A204.1 (cell line): ENCODE measurements around the gene GPR63.
A peak's percentile ranks its signal among the peaks of the same experiment; 100 is the strongest.

Experiments
- FAIRE-seq: peaks from 2 replicates; lab custom pipeline; 2012; peaks lifted over from hg19 to GRCh38; lab: Jason Lieb, UNC

GPR63 gene

DNA sequence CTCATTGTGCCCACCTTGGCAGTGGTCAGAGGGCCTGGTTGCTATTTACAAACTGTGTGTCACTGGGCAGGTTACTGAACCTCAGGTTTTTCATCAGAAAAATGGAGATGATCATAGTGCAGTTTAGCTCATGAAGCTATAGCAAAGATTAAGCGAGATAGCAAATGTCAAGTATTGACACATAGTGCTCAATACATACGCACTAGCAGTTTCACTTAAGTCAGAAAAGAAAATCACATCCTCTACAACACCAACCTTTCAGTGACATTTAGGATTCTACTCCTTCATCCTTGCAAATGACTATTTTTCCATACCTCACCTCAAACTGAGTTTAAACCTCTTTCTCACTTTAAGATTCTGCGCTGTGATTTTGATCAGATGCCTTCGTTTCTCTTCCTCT is 16.2 kb downstream of the GPR63 start:
- FAIRE-seq: no peak

DNA sequence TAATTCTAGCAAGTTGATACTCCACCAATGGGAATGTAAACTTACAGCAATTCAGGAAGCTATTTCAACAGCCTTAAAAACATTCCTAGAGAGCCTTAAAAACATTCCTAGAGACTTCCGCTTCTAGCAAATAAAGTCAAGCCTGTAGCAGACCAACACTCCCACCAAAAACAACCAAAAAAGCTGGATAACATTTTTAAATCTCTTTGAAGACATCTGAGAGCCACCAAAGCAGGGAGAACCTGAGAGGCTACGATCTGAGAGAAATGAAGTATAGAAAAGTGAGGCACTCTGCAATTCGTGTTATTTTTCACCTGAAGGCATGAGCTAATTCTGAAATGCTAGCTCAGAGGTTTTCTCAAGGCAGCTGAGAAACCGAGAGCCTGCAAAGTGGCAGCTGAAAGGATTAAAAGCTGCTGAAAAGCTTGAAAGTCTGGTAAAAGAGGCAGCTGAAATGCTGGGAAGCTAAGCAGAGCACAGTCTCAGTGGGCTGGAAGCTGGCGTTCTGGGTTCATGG is 20.9 kb downstream of the GPR63 start:
- no peak for FAIRE-seq

DNA sequence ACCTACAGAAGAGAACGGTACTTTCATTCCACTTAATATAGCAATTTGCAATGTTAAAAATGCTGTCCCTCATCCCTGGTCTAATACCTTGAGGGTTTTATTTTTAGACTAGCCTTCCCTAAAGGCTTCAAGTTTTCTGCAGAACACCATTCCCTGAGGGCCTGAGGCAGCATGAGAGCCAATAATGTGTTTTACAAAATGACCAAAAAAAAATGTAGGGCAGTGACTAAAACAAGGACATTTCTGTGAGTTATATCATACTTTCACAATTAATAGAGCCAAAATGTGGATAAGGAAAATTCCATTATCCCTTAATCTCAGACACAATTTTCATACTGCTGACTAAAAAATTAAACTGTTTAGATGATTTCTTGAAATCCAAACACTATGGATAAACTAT is 22.7 kb downstream of the GPR63 start:
- no peak for FAIRE-seq

DNA sequence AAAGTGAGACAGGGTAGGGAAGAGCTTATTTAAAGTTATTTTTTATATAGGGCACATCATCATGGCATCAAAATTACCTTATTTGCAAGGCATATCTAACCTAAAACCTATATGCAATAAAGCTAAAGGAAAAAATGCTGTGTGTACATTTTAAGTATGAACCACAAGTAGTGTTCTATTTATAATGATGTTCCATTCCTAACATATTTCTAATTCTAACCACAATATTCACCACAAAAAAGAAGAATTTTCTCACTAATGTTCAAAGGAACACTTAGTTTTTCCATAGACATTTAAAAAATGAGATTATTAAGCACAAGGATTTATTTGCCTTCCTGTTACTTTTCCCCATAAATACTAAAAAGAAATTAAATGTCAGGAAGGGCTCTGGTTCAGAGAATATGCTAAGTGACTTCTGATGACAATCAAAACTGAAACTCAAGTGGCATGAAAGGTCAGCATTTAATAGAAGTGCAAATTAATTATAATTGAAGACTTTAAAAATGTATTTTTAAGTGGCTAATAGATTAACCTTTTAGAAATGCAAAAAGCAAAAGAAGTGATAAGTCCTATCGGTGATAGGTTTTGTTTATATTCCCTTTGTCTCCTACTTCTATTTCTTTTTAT is 25.1 kb downstream of the GPR63 start:
- FAIRE-seq: peak; percentile 3

DNA sequence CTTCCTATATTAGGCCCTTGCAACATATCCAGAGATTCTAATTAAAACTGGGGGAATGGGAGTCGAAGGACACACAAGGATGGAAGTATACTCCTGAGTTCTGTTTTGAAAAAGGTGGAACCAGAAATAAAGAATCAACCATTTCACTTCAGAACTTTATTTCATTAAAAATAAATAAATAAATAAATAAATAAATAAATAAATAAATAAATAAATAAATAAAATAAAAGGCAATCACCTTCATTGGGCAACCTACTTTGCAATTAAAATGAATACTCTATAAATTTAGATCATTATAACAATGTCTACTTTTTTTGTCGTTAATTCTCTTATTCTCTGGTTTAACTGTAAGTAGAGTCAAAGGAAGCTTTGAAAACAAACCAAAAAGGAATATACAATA is 25.6 kb downstream of the GPR63 start:
- no peak for FAIRE-seq

DNA sequence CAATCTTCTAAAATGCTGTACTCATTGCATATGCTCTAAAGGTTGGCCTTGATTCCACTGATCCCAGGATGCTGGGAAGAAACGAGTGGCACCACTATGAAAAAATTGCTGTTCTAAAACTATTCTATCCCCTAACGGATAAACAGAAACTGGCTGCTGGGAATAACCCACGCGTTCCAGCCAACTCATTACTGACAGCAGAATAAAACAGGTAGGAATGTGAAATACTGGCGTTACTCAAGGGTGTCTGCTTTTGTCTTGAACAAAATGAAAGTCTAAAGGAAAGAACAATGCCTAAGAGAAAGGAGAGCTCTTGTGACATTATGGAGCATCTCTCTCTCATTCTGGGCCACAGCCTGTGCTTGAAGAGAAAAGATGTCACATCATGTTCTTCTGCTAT is 26.1 kb downstream of the GPR63 start:
- FAIRE-seq: no peak

DNA sequence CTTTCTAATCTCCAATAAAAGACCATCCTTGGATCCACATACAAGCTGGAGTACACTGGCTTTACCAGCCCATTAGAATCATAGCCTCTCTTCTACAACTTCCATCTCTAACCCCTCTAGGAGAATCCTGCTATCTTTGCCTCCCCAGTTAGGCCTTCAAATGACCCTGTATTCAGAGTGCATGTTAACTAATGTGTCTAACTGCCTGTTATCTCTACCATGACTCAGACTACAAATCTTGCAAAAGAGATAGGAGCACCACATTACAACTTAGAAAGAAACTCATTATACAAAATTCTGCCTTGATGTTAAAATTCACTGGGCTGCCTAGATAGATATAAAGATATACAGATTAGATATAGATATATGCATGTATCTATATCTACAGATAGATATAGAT is 28.2 kb downstream of the GPR63 start:
- FAIRE-seq: no peak

DNA sequence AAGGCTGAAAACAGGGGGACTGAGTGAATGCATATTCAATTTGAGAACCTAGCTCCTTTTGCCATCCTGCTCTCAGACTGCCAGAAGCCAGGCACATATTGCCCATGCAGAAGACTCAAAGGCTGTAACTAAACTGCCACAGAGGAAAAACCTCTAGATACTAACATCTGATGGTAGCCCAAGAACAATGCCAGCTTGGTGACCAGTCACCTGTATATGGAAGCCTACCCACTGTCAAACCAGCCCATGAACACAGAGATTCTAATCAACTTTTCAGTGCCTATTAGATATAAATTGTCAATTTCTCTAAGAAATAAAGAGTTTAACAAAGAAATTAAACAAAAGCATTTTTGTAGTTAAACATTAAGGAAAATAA is 34.2 kb downstream of the GPR63 start:
- no peak for FAIRE-seq

DNA sequence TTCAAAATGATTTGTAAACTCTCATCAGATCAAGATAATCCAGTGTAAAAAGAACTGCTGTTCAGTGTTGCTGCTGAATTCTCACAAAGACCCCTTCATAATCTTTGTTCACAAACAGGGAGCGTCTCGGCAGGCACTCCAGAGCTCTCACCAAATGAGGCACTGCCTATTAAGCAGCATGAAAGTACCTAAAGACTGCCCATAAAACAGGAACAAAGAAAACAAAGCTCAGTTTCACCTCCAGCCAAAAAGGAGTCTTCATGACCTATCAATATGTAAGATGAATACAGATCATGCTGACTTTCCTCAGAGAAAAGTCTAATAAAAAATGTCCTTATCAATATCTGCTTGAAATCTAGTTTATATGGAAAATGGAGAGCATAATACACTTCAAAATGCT is 41.8 kb downstream of the GPR63 start:
- FAIRE-seq: no peak

DNA sequence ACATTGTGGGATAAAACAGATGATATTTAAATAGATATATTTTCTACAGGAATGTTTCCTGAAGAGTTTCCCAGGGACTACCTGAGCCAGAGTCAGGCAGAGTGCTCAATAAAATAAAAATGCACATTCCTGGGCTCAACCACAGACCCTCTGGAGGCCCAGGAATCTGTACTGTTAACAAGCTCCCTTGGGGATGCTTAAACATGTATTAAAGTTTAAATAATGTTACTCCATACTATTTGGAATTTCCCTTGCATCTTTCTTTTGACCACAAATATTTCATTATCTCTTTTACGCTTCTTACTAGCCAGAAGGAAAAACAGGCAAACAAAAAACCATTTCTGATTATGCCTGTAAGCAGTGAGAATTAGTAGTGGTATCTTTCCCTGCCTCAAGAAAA is 42.3 kb downstream of the GPR63 start:
- FAIRE-seq: no peak

DNA sequence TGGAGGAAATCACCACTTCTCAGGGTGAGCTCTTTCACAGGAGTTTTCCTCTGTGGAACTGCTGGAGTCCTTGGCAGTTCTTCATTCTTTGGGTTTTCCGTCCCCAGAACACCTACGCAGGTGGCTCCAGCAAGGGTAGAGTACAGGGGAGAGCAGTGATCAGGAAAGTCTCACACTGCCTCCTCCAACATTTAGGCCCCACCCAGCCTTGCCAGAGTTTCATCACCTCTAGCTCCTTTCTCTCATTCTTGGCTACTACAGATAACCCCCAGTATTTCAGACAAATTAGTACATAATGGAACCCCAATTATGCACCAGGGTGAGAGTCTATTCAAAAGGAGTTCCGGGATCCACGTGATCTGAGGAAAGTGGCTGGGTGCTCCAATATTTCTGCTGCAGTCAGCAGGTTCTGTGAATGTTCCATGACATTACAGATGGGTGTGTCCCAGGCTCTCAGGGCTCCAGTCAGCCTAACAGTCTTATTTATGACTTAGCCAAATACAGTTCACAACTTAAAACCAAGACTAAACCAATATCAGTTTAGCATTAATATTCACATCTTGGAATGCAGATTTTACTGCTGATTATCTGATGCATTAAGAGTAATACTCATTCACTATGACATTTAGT is 44.6 kb downstream of the GPR63 start:
- FAIRE-seq: no peak

DNA sequence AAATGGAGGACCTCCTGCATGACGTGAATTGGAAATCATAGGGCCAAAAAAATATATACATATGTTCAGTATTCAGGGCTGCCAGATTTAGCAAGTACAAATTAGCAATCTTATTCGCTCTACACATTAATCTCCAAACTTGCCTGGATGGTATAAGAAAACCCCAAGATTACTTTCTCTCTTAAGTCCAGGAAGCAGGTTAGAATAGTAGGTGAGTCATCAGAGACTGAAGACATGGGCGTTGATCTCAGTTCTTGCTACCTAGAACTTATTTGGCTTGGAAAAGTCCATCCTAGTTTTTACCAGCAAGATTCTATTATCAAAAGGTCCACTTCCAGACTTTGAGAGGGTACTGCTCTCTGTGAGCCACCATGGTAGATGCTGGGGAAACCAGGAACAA is 47.4 kb downstream of the GPR63 start:
- FAIRE-seq: no peak

DNA sequence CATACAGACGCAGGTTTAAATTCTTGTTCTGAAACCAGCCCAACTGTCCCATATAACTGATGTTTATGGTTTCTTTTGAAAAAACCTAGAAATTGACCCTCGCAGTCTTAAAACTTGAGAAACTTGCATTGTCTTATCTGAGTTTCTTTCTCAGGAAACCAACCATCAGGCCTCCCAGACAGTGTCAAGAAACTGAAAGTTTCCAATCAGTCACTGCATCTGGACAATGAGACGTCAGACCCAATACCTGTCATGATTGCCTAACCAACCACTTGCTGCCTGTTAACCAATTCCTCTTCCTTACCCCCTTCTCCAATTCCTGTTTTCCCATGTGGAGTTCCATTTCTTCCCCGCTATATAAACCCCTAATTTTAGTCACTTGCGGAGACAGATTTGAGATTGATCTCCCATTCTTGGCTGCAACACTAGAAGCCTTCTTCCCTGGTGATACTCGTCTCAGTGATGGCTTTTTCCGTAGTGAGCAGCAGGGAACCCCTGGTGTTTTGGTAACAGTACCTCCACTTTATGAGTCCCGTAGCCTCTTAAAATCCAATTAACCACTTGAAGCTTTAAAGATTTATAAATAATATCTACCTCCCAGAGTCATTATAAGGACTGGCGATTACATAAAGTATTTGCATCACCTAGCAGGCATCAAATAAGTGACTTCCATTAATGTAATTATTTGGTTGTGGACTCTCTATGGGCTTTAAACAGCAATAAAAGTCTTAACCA is 49.3 kb downstream of the GPR63 start:
- FAIRE-seq: no peak

DNA sequence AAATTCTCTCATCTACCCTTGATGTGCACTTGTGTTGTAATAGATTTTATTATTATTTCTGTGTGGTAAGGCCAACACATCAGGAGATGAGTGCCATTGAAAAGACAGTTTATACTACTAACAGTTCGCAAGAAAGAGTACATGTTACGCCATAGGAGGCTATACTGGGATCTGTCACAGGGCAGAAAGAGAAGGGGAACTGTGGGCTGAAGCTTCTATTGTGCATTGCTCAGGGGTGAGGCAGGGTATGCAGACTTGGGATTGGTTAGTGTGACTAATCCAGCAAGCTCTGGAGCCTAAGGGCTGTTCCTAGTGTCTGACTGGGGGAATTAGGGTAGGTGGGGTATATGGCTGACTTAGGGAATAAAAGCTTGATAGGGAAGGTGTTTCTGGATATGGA is 50.9 kb downstream of the GPR63 start:
- FAIRE-seq: no peak

DNA sequence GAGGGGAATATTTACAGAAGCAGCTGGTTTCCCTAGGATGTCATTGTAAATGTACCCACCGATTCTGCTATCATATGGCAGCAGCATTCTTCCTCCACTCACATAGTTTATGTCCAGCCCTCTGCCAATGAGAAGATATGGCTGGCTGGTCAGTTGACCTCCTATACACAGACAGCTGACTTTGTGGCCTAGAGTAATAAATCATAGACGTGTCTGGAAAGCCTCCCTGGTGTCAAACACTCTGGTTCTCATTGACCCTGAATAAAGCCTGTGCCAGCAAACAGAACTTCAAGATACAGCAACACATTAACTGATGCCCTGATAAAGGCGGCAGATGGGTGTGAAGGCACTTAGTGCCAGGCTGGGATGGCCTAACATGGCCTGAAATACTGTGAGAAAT is 52.6 kb downstream of the GPR63 start:
- FAIRE-seq: no peak

DNA sequence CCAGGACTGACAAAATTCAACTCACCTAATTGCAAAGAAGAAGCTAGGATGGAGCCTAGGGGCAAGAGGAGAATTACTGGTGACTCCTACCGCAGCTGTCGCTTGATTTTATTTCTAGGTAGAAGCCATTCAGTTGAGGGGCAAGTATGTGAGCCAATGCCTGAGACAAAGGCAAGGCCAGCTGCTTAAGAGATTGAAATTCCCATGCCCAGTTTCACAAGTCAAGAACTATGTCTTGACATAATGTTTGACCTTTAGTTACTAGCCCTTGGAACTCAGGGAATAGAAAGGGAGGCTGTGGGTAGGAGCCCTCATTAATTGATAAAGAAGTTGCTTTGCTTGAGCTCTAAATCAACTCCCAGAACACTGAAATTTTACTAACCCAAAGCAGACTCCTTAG is 54.0 kb downstream of the GPR63 start:
- FAIRE-seq: no peak

DNA sequence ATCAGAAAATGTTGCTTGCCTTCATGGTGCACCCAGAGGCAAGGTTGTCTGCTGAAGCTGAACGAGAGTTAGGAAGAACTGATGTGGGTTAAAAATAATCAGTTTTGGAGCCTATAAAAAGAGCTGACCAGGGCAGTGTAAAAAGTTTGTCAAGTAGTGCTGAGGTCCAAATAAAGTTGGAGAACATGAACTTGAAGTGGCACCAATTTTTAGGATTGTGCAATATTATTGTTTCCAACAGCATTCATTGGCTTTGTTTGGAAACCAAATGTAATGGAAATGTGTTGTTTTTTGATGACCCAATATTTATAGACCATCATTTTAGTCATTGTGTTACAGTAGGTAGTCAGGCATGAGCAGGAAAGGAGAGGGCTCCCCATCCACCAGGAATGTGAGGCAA is 55.7 kb downstream of the GPR63 start:
- FAIRE-seq: no peak

DNA sequence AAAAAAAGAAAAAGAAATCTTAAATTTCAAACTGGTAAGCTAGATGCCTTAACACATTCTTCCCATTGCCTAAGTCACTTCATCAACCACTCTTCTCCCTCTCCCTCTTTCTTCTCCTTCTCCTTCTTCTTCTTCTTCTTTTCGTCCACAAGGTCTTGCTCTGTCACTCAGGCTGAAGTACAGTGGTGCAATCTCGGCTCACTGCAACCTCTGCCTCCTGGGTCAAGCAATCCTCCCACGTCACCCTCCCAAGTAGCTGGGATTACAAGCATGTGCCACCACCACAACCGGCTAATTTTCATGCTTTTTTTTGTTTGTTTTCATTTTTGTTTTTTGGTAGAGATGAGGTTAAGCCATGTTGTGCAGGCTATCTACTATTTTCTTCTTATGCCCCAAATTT is 60.2 kb downstream of the GPR63 start:
- FAIRE-seq: no peak

DNA sequence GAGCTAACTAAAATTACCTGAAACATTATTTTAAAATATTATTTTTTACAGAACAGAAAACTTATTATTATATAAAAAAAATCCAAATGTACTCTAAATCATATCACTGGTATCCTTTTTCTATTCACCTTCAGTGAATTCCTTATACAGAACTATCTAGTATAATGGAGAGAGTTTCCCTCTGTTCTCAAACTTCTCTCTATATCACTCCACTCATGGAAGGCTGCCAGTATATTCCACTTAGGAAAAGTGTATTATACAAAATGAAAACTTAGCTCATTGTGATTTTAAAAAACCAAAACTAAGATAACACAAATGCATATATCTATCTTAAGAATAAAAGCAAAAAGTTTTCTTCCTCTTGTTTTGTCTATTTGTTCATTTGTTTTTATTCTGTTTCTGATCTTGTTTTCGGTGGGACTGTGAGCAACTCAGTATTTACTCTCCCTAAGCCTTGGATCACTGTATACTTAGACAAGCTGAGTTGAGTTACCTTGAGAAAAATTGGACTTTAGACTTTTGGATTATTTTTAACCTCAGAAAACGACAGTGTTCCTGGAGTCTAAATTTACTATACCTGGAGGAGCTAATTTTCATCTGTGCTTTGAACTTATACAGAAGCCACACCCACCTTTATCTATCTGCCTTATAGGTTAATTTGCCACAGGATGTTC is 61.4 kb downstream of the GPR63 start:
- FAIRE-seq: no peak

DNA sequence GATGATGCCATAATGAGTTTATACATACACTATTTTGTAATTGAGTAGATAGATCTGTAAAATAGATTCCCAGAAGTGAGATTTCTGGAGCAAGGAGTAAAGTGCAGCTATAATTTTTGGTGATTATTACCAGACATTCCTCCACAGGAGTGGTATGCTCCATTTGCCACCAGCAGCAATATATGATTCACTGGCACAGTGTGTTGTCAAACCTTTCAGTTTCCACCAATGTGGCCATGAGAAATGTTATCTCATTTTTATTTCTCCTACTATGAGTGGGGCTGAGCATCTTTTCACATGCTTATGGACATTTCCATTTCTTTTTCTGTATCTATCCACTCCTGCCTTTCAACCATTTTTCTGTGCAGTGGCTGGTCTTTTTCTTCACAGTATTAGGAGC is 70.5 kb downstream of the GPR63 start:
- no peak for FAIRE-seq

DNA sequence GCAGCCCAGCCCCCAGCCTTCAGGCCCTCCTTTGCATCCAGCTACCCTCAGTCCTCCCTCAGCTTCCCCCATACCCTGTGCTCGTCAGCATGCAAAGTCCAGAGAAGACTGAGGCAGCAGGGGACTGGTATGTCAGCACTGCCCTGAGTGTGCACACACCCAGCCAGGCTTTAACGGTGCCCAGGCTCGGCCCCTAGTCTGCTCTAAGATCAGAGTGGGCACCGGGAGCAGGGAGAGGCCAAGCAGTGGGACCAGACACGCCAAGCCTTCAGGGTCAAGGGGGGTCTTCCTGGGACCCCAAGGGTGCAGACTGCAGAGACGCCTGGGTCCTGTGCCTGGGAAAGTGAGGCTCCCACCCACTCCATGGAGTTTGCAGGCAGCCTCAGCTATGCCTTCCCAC is 74.7 kb downstream of the GPR63 start:
- no peak for FAIRE-seq

DNA sequence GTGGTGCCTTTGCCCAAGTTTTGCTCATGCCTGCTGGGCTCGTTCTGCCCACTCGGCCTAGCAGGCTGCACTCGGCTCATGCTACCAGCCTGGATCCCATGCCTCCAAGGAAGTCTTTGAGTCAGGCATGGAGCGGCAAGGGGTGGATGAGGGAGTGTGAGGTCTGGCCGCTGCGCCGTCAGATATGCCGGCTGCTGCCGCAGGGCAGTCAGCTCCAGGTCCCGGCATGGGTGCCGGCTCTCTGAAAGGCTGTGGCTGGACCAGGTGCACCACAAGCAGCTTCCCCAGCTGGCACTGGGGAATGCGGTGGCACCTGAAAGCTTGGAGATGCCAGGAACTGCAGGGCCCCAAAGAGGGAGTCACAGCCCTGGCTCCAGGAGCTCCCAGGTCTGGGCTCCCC is 75.5 kb downstream of the GPR63 start:
- no peak for FAIRE-seq

DNA sequence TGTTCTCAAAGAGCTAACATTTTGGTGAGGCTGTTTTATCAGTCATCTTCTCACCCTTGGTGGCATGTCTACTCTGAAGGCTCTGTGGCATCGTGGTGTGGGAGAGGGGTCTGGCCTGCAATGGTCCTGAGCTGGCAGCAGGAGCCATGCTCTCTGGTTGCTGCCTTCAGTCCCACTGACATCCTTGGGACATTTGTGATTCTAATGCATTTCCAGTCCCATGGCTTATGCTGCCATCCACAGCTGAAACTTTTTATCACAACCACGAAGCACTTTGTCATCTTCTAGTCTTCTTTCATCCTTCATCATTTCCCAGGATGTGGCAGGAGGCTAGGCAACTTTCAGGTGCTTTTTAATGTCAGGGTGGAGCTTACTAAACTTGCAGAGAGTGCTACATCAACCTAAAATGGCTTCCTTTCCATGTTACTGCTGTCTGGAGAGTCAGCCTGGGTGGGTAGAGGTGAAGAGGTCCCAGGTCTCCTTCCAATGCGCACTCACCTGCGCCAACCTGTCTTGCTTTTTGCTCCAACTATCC is 77.1 kb downstream of the GPR63 start:
- FAIRE-seq: no peak
